WTC11 (cell line): ENCODE results near the gene MYO1A. TPM values are rescaled to one million over a fixed set of nuclear protein-coding genes. Genes with fewer than 3 reads are reported as not detected.
A peak's percentile ranks its signal among the peaks of the same experiment; 100 is the strongest.

Experiments
- ATAC-seq: fragments of 200-7000 bp; cut with Tn5 transposase; 2 replicates; pipeline ENCODE4 v1.10.0; 2021; ENCODE audit warnings: mild to moderate bottlenecking, moderate library complexity
- CTCF ChIA-PET: fragments of 300-600 bp; sonication (Branson Sonifier 250); formaldehyde crosslinking; loops from one replicate; lab custom pipeline; 2021; ENCODE audit warnings: antibody characterized with exemption; lab: Charles Lee
- POLR2A ChIA-PET: fragments of 350-600 bp; sonication (Branson Sonifier 250); formaldehyde crosslinking; loops from one replicate; lab custom pipeline; 2021; ENCODE audit warnings: antibody characterized with exemption; lab: Charles Lee
- DNase-seq: peaks from one replicate; pipeline ENCODE4 v3.0.0; 2021; ENCODE audit warnings: low spot score
- H3K27ac Mint-ChIP-seq: 2 replicates; pipeline ENCODE4 v1.8.0; 2021; ENCODE audit warnings: mixed read lengths
- H3K27me3 Mint-ChIP-seq: 2 replicates; pipeline ENCODE4 v1.8.0; 2021; ENCODE audit warnings: low read depth, mild to moderate bottlenecking, moderate library complexity, mixed read lengths
- H3K36me3 Mint-ChIP-seq: 2 replicates; pipeline ENCODE4 v1.8.0; 2021; ENCODE audit warnings: mixed read lengths
- H3K4me1 Mint-ChIP-seq: 2 replicates; pipeline ENCODE4 v1.8.0; 2022; ENCODE audit warnings: mixed read lengths
- H3K4me3 Mint-ChIP-seq: 2 replicates; pipeline ENCODE4 v1.8.0; 2021; ENCODE audit warnings: mild to moderate bottlenecking, moderate library complexity, mixed read lengths
- H3K9me3 Mint-ChIP-seq: 2 replicates; pipeline ENCODE4 v1.8.0; 2021; ENCODE audit warnings: mixed read lengths
- ATF2 ChIP-seq: sonication (generic); formaldehyde crosslinking; IDR thresholded peaks from 2 replicates; pipeline ENCODE4 v1.8.1; 2022; ENCODE audit warnings: low read depth, missing genetic modification reagents, borderline replicate concordance
- CREM ChIP-seq: sonication (generic); formaldehyde crosslinking; IDR thresholded peaks from 2 replicates; pipeline ENCODE4 v1.8.1; 2022; ENCODE audit warnings: mild to moderate bottlenecking, missing genetic modification reagents, moderate library complexity
- FOXK1 ChIP-seq: sonication (generic); formaldehyde crosslinking; IDR thresholded peaks from 2 replicates; pipeline ENCODE4 v1.8.0; 2022; ENCODE audit warnings: mild to moderate bottlenecking, moderate library complexity, missing genetic modification reagents
- FOXP4 ChIP-seq: sonication (generic); formaldehyde crosslinking; IDR thresholded peaks from 2 replicates; pipeline ENCODE4 v1.8.0; 2022; ENCODE audit warnings: mild to moderate bottlenecking, missing genetic modification reagents
- GABPB1 ChIP-seq: sonication (generic); formaldehyde crosslinking; IDR thresholded peaks from 2 replicates; pipeline ENCODE4 v1.8.1; 2023; ENCODE audit warnings: mild to moderate bottlenecking, missing genetic modification reagents
- MYBL2 ChIP-seq: sonication (generic); formaldehyde crosslinking; IDR thresholded peaks from 2 replicates; pipeline ENCODE4 v1.8.1; 2023; ENCODE audit warnings: mild to moderate bottlenecking, moderate library complexity, missing genetic modification reagents
- NFYB ChIP-seq: sonication (generic); formaldehyde crosslinking; conservative IDR thresholded peaks from 2 replicates; pipeline ENCODE4 v1.8.0; 2022; ENCODE audit warnings: low read depth, missing genetic modification reagents
- RELA ChIP-seq: sonication (generic); formaldehyde crosslinking; IDR thresholded peaks from 2 replicates; pipeline ENCODE4 v1.8.1; 2022; ENCODE audit warnings: missing genetic modification reagents, mild to moderate bottlenecking, borderline replicate concordance
- TCF7 ChIP-seq: sonication (generic); formaldehyde crosslinking; IDR thresholded peaks from 2 replicates; pipeline ENCODE4 v1.8.0; 2022; ENCODE audit warnings: mild to moderate bottlenecking, low read depth, missing genetic modification reagents, moderate library complexity
- TEAD4 ChIP-seq: sonication (generic); formaldehyde crosslinking; IDR thresholded peaks from 2 replicates; pipeline ENCODE4 v1.8.0; 2022; ENCODE audit warnings: mild to moderate bottlenecking, missing genetic modification reagents
- ZNF121 ChIP-seq: sonication (generic); formaldehyde crosslinking; IDR thresholded peaks from 2 replicates; pipeline ENCODE4 v1.8.0; 2023; ENCODE audit warnings: missing genetic modification reagents
- ZNF263 ChIP-seq: sonication (generic); formaldehyde crosslinking; IDR thresholded peaks from 2 replicates; pipeline ENCODE4 v1.8.1; 2022; ENCODE audit warnings: low read depth, mild to moderate bottlenecking, moderate library complexity, missing genetic modification reagents
- ZNF396 ChIP-seq: fragments of 250-450 bp; sonication (Bioruptor Pico); IDR thresholded peaks from 2 replicates; pipeline ENCODE4 v1.8.0; 2021; ENCODE audit warnings: mild to moderate bottlenecking, moderate library complexity, borderline replicate concordance
- total RNA-seq: library from RNA; stranded (reverse); gene quantifications from 3 replicates; pipeline ENCODE4 v1.2.3, GENCODE V29; 2021
- TF ChIP-seq, protein P1 (sequence below): fragments of 200-600 bp; IDR thresholded peaks from 2 replicates; pipeline ENCODE4 v1.8.0; 2022; ENCODE audit warnings: antibody characterized with exemption
- TF ChIP-seq, protein P2 (sequence below): fragments of 250-450 bp; sonication (Bioruptor Pico); IDR thresholded peaks from 2 replicates; pipeline ENCODE4 v1.9.0; 2021; ENCODE audit warnings: mild to moderate bottlenecking
- TF ChIP-seq, protein P3 (sequence below): sonication (generic); formaldehyde crosslinking; IDR thresholded peaks from 2 replicates; pipeline ENCODE4 v1.8.1; 2022; ENCODE audit warnings: missing genetic modification reagents, borderline replicate concordance
- TF ChIP-seq, protein P4 (sequence below): sonication (generic); formaldehyde crosslinking; IDR thresholded peaks from 2 replicates; pipeline ENCODE4 v1.8.1; 2023; ENCODE audit warnings: mild to moderate bottlenecking, missing genetic modification reagents, moderate library complexity

Gene MYO1A
- total RNA-seq, 1 experiment from 2014 or later = 0.87 TPM

DNA sequence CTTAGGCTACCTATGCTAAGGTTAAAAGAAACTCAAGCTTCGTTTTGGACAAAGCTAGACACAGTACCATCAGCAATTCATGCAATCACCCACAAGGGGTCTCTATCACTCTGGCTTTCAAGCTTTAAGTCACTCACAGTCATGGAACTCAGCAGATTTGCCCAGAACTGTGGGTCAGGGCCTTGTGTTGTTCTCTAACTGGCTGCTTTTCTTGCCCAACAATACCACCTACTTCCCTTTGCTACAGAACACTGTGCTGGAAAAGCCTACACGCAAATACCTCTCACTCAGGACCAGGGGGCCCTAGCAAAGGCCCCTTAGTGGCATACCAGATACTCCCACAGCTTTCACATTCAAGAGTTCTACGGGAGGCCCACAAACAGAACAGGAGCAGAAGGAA lies 19.6 kb upstream of the MYO1A start:
- no peak overlapping the region for H3K4me3 Mint-ChIP-seq
- ATAC-seq (peak; percentile 99), DNase-seq (peak; percentile 50)
- no peak for TF ChIP-seq TCF7 (CRISPR knock-in tag)
- TF ChIP-seq, protein P1, sequence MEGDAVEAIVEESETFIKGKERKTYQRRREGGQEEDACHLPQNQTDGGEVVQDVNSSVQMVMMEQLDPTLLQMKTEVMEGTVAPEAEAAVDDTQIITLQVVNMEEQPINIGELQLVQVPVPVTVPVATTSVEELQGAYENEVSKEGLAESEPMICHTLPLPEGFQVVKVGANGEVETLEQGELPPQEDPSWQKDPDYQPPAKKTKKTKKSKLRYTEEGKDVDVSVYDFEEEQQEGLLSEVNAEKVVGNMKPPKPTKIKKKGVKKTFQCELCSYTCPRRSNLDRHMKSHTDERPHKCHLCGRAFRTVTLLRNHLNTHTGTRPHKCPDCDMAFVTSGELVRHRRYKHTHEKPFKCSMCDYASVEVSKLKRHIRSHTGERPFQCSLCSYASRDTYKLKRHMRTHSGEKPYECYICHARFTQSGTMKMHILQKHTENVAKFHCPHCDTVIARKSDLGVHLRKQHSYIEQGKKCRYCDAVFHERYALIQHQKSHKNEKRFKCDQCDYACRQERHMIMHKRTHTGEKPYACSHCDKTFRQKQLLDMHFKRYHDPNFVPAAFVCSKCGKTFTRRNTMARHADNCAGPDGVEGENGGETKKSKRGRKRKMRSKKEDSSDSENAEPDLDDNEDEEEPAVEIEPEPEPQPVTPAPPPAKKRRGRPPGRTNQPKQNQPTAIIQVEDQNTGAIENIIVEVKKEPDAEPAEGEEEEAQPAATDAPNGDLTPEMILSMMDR = peak; percentile 64
- no peaks in the 10 kb centered on the region for H3K4me1 Mint-ChIP-seq
- ChIA-PET POLR2A (interaction anchor here (0.6 to 2.6 kb wide), 6 partner anchors 9 to 64 kb away, joined by 3 to 32 read pairs (median 4); partner anchors contain the start of genes NEMP1 and STAT6), CTCF (interaction anchor here (0.6 to 7.7 kb wide), 42 partner anchors 9 to 433 kb away, joined by 3 to 270 read pairs (median 4); partner anchors contain the start of genes HSD17B6, LRP1, MYO1A and NAB2)
- peaks cover 64% of the 10 kb centered on the region for H3K36me3 Mint-ChIP-seq
- H3K9me3 Mint-ChIP-seq = no peaks in the 10 kb centered on the region
- no peaks in the 10 kb centered on the region for H3K27me3 Mint-ChIP-seq
- H3K27ac Mint-ChIP-seq = peak overlapping the region; percentile 34

DNA sequence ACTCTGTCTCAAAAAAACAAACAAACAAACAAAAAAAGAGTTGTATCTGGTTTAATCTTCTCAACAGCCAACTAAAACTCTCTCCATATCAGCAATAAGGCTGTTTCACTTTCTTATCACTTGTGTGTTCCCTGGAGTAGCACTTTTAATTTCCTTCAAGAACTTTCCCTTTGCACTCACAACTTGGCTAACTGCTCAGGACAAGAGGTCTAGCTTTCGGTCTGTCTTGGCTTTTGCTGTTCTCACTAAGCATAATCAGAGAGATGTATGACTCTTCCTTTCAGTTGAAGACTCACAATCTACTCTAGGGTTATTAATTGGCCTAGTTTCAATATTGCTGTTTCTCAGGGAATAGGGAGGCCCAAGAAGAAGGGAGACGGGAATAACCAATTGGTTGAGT lies 16.3 kb upstream of the MYO1A start:
- ATAC-seq (no peak), DNase-seq (no peak)
- no peaks in the 10 kb centered on the region for H3K9me3 Mint-ChIP-seq
- no peaks in the 10 kb centered on the region for H3K4me1 Mint-ChIP-seq
- POLR2A ChIA-PET = no interaction called here
- no peak overlapping the region for H3K4me3 Mint-ChIP-seq
- H3K36me3 Mint-ChIP-seq = peaks cover 73% of the 10 kb centered on the region
- H3K27me3 Mint-ChIP-seq = no peaks in the 10 kb centered on the region
- CTCF ChIA-PET = interaction anchor here (0.5 to 2.8 kb wide), 5 partner anchors 27 to 147 kb away, joined by 3 to 15 read pairs (median 5); no protein-coding TSS in a partner anchor
- H3K27ac Mint-ChIP-seq = peak overlapping the region; percentile 22; the same call in 1 of the 2 replicates
- no peak for TF ChIP-seq MYBL2 (CRISPR knock-in tag)
- TF ChIP-seq, protein P2, sequence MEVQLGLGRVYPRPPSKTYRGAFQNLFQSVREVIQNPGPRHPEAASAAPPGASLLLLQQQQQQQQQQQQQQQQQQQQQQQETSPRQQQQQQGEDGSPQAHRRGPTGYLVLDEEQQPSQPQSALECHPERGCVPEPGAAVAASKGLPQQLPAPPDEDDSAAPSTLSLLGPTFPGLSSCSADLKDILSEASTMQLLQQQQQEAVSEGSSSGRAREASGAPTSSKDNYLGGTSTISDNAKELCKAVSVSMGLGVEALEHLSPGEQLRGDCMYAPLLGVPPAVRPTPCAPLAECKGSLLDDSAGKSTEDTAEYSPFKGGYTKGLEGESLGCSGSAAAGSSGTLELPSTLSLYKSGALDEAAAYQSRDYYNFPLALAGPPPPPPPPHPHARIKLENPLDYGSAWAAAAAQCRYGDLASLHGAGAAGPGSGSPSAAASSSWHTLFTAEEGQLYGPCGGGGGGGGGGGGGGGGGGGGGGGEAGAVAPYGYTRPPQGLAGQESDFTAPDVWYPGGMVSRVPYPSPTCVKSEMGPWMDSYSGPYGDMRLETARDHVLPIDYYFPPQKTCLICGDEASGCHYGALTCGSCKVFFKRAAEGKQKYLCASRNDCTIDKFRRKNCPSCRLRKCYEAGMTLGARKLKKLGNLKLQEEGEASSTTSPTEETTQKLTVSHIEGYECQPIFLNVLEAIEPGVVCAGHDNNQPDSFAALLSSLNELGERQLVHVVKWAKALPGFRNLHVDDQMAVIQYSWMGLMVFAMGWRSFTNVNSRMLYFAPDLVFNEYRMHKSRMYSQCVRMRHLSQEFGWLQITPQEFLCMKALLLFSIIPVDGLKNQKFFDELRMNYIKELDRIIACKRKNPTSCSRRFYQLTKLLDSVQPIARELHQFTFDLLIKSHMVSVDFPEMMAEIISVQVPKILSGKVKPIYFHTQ (CRISPR knock-in tag) = no peak
- TF ChIP-seq, protein P3, sequence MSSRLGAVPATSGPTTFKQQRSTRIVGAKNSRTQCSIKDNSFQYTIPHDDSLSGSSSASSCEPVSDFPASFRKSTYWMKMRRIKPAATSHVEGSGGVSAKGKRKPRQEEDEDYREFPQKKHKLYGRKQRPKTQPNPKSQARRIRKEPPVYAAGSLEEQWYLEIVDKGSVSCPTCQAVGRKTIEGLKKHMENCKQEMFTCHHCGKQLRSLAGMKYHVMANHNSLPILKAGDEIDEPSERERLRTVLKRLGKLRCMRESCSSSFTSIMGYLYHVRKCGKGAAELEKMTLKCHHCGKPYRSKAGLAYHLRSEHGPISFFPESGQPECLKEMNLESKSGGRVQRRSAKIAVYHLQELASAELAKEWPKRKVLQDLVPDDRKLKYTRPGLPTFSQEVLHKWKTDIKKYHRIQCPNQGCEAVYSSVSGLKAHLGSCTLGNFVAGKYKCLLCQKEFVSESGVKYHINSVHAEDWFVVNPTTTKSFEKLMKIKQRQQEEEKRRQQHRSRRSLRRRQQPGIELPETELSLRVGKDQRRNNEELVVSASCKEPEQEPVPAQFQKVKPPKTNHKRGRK (CRISPR knock-in tag) = no peak
- TF ChIP-seq, protein P4, sequence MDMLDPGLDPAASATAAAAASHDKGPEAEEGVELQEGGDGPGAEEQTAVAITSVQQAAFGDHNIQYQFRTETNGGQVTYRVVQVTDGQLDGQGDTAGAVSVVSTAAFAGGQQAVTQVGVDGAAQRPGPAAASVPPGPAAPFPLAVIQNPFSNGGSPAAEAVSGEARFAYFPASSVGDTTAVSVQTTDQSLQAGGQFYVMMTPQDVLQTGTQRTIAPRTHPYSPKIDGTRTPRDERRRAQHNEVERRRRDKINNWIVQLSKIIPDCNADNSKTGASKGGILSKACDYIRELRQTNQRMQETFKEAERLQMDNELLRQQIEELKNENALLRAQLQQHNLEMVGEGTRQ (CRISPR knock-in tag) = no peak
- TF ChIP-seq ZNF263 (CRISPR knock-in tag) = no peak
- no peak for TF ChIP-seq ATF2
- TF ChIP-seq FOXK1 (CRISPR knock-in tag) = no peak
- no peak for TF ChIP-seq ZNF121
- TF ChIP-seq CREM = no peak
- no peak for TF ChIP-seq ZNF396

DNA sequence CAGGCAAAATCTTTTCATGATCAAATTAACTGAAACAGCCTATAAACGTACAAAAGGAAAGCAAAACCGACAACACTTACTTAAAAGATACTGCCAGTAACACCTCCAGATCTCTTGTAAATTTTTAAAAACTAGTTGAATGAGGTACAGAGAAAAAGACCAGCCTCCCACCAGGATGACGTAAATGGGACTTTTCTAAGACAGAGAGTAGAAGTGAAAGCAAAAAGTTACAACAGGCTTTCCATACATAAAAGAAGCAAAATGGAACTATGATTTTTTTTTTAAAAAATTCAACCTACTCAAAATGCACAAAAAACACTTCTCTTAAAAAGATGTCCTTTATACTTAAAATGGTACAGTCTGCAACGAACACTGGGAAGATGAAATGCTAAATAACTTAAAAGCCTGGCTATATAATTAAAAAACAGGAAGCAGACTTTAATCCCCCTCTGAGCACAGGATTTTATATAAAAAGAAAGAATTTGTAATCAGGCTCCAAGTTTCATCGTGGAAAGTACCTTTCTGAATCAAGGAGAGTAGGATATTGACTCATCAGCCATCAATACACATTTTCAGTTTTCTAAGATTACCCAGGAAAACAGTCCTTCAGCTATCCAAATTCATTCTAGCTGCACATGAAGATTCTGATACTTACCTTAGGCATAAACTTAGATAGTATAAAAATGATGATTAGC lies 14.2 kb upstream of the MYO1A start:
- CTCF ChIA-PET = no interaction called here
- no peak for TF ChIP-seq TEAD4 (CRISPR knock-in tag)
- TF ChIP-seq, protein P2 (CRISPR knock-in tag) = no peak
- no peak for TF ChIP-seq FOXP4
- TF ChIP-seq NFYB (CRISPR knock-in tag) = no peak
- no peak for TF ChIP-seq GABPB1
- TF ChIP-seq RELA = no peak
- no peak for TF ChIP-seq ZNF263 (CRISPR knock-in tag)

More for the DNA sequence above, 14.2 kb upstream of the MYO1A start:
- Mint-ChIP-seq H3K36me3 (peaks cover 73% of the 10 kb centered on the region), H3K9me3 (no peaks in the 10 kb centered on the region), H3K4me1 (no peaks in the 10 kb centered on the region), H3K27me3 (no peaks in the 10 kb centered on the region), H3K4me3 (no peak overlapping the region), H3K27ac (no peak overlapping the region)
- ATAC-seq = no peak
- DNase-seq = no peak
- POLR2A ChIA-PET = no interaction called here
